Neural cell (in vitro differentiated cells): ENCODE measurements around the gene ZNF14. TPM values are rescaled to one million over a fixed set of nuclear protein-coding genes. Genes with fewer than 3 reads are reported as not detected.
"Not testable (repeated sequence)": the region's sequence is repeated elsewhere in the genome, so short reads cannot be mapped to it uniquely, and the experiment has no call there.

Experiments used
- H2AFZ ChIP-seq: fragments of 200-600, 300-800 bp; sonication (generic), shearing (Covaris generic); 2 replicates; pipeline ENCODE4 v1.6.0; 2014; ENCODE audit warnings: low read depth, mild to moderate bottlenecking, antibody characterized with exemption, low read length, moderate library complexity
- H3F3A ChIP-seq: fragments of 200-600 bp; shearing (Covaris generic); 2 replicates; pipeline ENCODE4 v1.6.1; 2016; ENCODE audit warnings: mild to moderate bottlenecking, moderate library complexity, mixed read lengths, antibody characterized with exemption, low read length; ENCODE audit not compliant: insufficient read depth, poor library complexity, severe bottlenecking
- H3K27ac ChIP-seq: fragments of 200-600, 300-800 bp; sonication (generic), shearing (Covaris generic); 2 replicates; pipeline ENCODE4 v1.5.1; 2014; ENCODE audit warnings: mild to moderate bottlenecking, low read length, moderate library complexity
- H3K27me3 ChIP-seq: fragments of 300-800, 200-600 bp; sonication (generic), shearing (Covaris generic); 2 replicates; pipeline ENCODE4 v1.6.0; 2014; ENCODE audit warnings: mild to moderate bottlenecking, low read depth, low read length, moderate library complexity; ENCODE audit not compliant: insufficient read depth
- H3K36me3 ChIP-seq: fragments of 300-800, 200-600 bp; sonication (generic), shearing (Covaris generic); 2 replicates; pipeline ENCODE4 v1.5.1; 2014; ENCODE audit warnings: mild to moderate bottlenecking, antibody characterized with exemption, low read length, moderate library complexity; ENCODE audit not compliant: insufficient read depth
- H3K4me2 ChIP-seq: fragments of 300-800, 200-600 bp; sonication (generic), shearing (Covaris generic); 2 replicates; pipeline ENCODE4 v1.6.0; 2014; ENCODE audit warnings: mild to moderate bottlenecking, low read length
- H3K4me3 ChIP-seq: fragments of 300-800, 200-600 bp; sonication (generic), shearing (Covaris generic); 2 replicates; pipeline ENCODE4 v1.5.1; 2014; ENCODE audit warnings: mild to moderate bottlenecking, low read length, moderate library complexity
- H3K79me2 ChIP-seq: fragments of 200-600 bp; shearing (Covaris generic); replicated peaks from 2 replicates; pipeline ENCODE4 v1.6.0; 2014; ENCODE audit warnings: mild to moderate bottlenecking, low read length, moderate library complexity; ENCODE audit not compliant: insufficient read depth
- H3K9ac ChIP-seq: fragments of 300-800, 200-600 bp; sonication (generic), shearing (Covaris generic); 2 replicates; pipeline ENCODE4 v1.6.1; 2016; ENCODE audit warnings: mild to moderate bottlenecking, low read length, mixed read lengths
- H3K9me2 ChIP-seq: fragments of 200-600 bp; shearing (Covaris generic); 2 replicates; pipeline ENCODE4 v1.6.1; 2016; ENCODE audit warnings: mild to moderate bottlenecking, low read length, mixed read lengths; ENCODE audit not compliant: insufficient read depth
- H3K9me3 ChIP-seq: fragments of 200-600, 300-800 bp; sonication (generic), shearing (Covaris generic); 2 replicates; pipeline ENCODE4 v1.6.1; 2016; ENCODE audit warnings: mild to moderate bottlenecking, mixed run types, low read length, moderate library complexity, mixed read lengths
- H4K20me1 ChIP-seq: fragments of 200-600 bp; shearing (Covaris generic); 2 replicates; pipeline ENCODE4 v1.6.1; 2016; ENCODE audit warnings: mild to moderate bottlenecking, mixed run types; ENCODE audit not compliant: insufficient read depth
- EP300 ChIP-seq: fragments of 450-650 bp; conservative IDR thresholded peaks from 2 replicates; pipeline ENCODE4 v1.6.1; 2014; ENCODE audit warnings: antibody characterized with exemption, mild to moderate bottlenecking, moderate library complexity; ENCODE audit not compliant: poor library complexity, severe bottlenecking
- EZH2 ChIP-seq: fragments of 200-600, 300-800 bp; shearing (Covaris generic), sonication (generic); IDR thresholded peaks from 2 replicates; pipeline ENCODE4 v1.6.1; 2014; ENCODE audit warnings: antibody characterized with exemption, low read length, borderline replicate concordance, mild to moderate bottlenecking; ENCODE audit not compliant: insufficient read depth, poor library complexity, severe bottlenecking
- MXI1 ChIP-seq: fragments of 450-650 bp; conservative IDR thresholded peaks from 2 replicates; pipeline ENCODE4 v1.6.1; 2014; ENCODE audit warnings: antibody characterized with exemption, mild to moderate bottlenecking; ENCODE audit not compliant: poor library complexity, severe bottlenecking
- POLR2AphosphoS5 ChIP-seq: IDR thresholded peaks from 2 replicates; pipeline ENCODE4 v1.6.1; 2012
- RAD21 ChIP-seq: fragments of 450-650 bp; conservative IDR thresholded peaks from 2 replicates; pipeline ENCODE4 v1.6.1; 2014; ENCODE audit warnings: antibody characterized with exemption, mild to moderate bottlenecking, moderate library complexity
- SMC3 ChIP-seq: fragments of 450-650 bp; conservative IDR thresholded peaks from 2 replicates; pipeline ENCODE4 v1.6.1; 2014; ENCODE audit warnings: antibody characterized with exemption, mild to moderate bottlenecking, moderate library complexity; ENCODE audit not compliant: poor library complexity
- TAF1 ChIP-seq: IDR thresholded peaks from 2 replicates; pipeline ENCODE4 v1.6.1; 2012; ENCODE audit warnings: low read depth
- polyA plus RNA-seq: library from polyadenylated mRNA; depleted of rRNA; stranded (reverse); fragments of >200 nt; gene quantifications from 2 replicates; pipeline ENCODE4 v1.2.3, GENCODE V29; 2014
- TF ChIP-seq, protein P1 (sequence below): IDR thresholded peaks from 2 replicates; pipeline ENCODE4 v1.6.1; 2012; ENCODE audit warnings: borderline replicate concordance
- TF ChIP-seq, protein P2 (sequence below): fragments of 450-650 bp; IDR thresholded peaks from 2 replicates; pipeline ENCODE4 v1.5.1; 2014; ENCODE audit warnings: antibody characterized with exemption, mild to moderate bottlenecking, moderate library complexity; ENCODE audit not compliant: poor library complexity, severe bottlenecking

The ZNF14 gene
- polyA plus RNA-seq, 1 donor from 2014 or later, result 8.2 TPM

DNA sequence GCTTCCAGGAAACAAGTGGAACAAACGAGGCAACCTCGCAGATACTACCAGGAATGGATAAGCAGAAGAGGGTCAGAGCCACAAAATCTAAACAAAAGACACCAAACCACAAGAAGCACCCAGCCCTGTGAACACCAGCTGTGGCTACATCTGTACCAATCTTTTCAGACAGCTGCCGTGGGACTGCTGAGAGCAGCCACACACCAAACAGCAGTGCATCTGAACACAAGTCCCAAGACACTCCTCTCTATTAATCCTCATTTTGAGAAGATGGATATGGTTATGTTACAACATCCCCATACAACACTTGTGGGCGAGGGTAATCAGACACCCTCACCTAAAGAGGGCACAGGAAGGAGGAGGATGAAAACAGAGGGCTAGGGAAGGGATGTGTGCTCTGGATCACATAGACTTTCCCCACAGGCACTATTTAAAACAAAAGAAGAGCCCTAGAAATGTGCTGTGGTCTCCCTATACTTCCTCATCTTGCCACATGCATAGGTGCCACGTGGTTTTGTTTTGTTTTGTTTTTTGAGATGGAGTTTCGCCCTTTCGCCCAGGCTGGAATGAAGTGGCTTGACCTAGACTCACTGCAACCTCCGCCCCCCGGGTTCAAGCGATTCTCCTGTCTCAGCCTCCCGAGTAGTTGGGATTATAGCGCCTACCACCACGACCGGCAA lies 41.6 kb upstream of the ZNF14 start:
- H3K9me3 ChIP-seq, result no peaks in the 10 kb centered on the region
- TF ChIP-seq, protein P1, sequence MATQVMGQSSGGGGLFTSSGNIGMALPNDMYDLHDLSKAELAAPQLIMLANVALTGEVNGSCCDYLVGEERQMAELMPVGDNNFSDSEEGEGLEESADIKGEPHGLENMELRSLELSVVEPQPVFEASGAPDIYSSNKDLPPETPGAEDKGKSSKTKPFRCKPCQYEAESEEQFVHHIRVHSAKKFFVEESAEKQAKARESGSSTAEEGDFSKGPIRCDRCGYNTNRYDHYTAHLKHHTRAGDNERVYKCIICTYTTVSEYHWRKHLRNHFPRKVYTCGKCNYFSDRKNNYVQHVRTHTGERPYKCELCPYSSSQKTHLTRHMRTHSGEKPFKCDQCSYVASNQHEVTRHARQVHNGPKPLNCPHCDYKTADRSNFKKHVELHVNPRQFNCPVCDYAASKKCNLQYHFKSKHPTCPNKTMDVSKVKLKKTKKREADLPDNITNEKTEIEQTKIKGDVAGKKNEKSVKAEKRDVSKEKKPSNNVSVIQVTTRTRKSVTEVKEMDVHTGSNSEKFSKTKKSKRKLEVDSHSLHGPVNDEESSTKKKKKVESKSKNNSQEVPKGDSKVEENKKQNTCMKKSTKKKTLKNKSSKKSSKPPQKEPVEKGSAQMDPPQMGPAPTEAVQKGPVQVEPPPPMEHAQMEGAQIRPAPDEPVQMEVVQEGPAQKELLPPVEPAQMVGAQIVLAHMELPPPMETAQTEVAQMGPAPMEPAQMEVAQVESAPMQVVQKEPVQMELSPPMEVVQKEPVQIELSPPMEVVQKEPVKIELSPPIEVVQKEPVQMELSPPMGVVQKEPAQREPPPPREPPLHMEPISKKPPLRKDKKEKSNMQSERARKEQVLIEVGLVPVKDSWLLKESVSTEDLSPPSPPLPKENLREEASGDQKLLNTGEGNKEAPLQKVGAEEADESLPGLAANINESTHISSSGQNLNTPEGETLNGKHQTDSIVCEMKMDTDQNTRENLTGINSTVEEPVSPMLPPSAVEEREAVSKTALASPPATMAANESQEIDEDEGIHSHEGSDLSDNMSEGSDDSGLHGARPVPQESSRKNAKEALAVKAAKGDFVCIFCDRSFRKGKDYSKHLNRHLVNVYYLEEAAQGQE, result no peak
- TF ChIP-seq SMC3 (no peak), EZH2 (no peak), EP300 (no peak), RAD21 (no peak), MXI1 (no peak), POLR2AphosphoS5 (no peak), TAF1 (no peak)
- TF ChIP-seq, protein P2, sequence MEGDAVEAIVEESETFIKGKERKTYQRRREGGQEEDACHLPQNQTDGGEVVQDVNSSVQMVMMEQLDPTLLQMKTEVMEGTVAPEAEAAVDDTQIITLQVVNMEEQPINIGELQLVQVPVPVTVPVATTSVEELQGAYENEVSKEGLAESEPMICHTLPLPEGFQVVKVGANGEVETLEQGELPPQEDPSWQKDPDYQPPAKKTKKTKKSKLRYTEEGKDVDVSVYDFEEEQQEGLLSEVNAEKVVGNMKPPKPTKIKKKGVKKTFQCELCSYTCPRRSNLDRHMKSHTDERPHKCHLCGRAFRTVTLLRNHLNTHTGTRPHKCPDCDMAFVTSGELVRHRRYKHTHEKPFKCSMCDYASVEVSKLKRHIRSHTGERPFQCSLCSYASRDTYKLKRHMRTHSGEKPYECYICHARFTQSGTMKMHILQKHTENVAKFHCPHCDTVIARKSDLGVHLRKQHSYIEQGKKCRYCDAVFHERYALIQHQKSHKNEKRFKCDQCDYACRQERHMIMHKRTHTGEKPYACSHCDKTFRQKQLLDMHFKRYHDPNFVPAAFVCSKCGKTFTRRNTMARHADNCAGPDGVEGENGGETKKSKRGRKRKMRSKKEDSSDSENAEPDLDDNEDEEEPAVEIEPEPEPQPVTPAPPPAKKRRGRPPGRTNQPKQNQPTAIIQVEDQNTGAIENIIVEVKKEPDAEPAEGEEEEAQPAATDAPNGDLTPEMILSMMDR, result no peak
- H3K36me3 ChIP-seq, result no peaks in the 10 kb centered on the region
- H3K9ac ChIP-seq, result no peak overlapping the region
- H3F3A ChIP-seq, result no peaks in the 10 kb centered on the region
- H3K9me2 ChIP-seq, result no peaks in the 10 kb centered on the region
- H3K79me2 ChIP-seq, result peaks cover 9% of the 10 kb centered on the region
- no peaks in the 10 kb centered on the region for H3K27me3 ChIP-seq
- H2AFZ ChIP-seq, result no peak overlapping the region
- no peak overlapping the region for H3K4me2 ChIP-seq
- no peak overlapping the region for H3K4me3 ChIP-seq
- no peak overlapping the region for H3K27ac ChIP-seq
- no peaks in the 10 kb centered on the region for H4K20me1 ChIP-seq

DNA sequence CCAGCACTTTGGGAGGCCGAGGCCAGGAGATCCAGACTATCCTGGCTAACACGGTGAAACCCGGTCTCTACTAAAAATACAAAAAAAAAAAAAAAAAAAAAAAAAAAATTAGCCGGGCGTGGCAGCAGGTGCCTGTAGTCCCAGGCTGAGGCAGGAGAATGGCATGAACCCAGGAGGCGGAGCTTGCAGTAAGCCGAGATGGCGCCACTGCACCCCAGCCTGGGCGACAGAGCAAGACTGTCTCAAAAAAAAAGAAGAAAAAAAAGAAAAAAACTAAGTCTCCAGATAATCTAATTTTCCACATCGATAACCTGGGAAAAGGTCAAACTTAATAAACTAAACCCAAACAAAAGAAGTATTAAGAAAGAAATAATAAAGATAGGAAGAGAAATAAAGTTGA lies 39.1 kb upstream of the ZNF14 start:
- not testable (repeated sequence) for H3K27ac ChIP-seq, H3K79me2 ChIP-seq, H3K36me3 ChIP-seq, H3K27me3 ChIP-seq, H3K9me3 ChIP-seq, H2AFZ ChIP-seq, H4K20me1 ChIP-seq, H3F3A ChIP-seq, H3K9me2 ChIP-seq, H3K4me2 ChIP-seq, H3K9ac ChIP-seq, H3K4me3 ChIP-seq

DNA sequence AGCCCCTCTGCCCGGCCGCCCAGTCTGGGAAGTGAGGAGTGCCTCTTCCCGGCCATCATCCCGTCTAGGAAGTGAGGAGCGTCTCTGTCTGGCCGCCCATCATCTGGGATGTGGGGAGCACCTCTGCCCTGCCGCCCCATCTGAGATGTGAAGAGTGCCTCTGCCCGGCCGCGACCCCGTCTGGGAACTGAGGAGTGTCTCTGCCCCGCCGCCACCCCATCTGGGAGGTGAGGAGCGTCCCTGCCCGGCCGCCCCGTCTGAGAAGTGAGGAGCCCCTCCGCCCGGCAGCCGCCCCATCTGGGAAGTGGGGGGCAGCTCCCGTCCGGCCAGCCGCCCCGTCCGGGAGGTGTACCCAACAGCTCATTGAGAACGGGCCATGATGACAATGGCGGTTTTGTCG lies 37.1 kb upstream of the ZNF14 start:
- not testable (repeated sequence) for H3K9me3 ChIP-seq, H3K4me3 ChIP-seq, H3K27ac ChIP-seq, H3K4me2 ChIP-seq, H3F3A ChIP-seq, H3K79me2 ChIP-seq, H4K20me1 ChIP-seq, H3K27me3 ChIP-seq, H3K9ac ChIP-seq, H3K9me2 ChIP-seq, H2AFZ ChIP-seq, H3K36me3 ChIP-seq
